NCI-H2081 treated with DMSO at 0.1 percent for 48 hours (cell line): ENCODE data around the gene PLET1.
A peak's percentile ranks its signal among the peaks of the same experiment; 100 is the strongest.

Experiments
- DNase-seq: peaks from one replicate; lab custom pipeline; 2025; lab: John Stamatoyannopoulos, UW

The PLET1 gene

DNA sequence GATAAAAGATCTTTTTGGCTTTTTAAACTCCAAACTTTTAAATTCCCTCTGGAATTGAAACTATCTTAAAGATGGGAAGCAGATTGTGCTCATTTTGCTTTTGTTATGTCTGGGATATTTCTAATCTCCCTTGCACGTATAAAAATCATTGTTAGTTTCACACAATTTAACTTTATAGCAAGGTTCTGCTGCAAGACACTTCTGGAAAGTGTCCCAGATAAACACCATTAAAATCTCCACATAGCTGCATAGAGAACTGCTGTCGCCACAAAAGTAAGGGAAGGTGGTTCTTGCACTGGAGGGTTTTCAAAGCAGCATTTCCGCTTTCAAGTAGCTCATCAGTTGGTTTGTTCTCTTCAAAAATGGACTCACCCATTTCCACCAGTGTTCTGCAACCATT, 22.6 kb downstream of the PLET1 start:
- DNase-seq = no peak

DNA sequence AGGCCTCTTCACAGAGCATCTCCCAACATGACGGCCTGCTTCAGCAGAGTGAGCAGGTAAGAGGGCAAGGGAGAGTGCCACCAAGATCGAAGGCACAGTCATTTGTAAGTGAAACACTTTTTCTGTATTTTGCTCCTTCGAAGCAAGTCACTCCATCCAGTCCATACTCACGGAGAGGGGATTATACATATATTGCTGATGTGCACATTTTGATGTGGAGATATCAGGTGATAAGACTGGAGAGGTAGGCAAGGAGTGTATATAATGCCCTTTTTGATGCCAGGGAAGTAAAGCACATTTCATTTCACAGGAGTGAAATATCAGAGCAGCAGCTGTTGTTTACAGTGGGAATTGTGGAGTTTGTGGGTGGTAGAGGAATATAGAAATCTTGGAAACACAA, 23.2 kb downstream of the PLET1 start:
- DNase-seq = no peak

DNA sequence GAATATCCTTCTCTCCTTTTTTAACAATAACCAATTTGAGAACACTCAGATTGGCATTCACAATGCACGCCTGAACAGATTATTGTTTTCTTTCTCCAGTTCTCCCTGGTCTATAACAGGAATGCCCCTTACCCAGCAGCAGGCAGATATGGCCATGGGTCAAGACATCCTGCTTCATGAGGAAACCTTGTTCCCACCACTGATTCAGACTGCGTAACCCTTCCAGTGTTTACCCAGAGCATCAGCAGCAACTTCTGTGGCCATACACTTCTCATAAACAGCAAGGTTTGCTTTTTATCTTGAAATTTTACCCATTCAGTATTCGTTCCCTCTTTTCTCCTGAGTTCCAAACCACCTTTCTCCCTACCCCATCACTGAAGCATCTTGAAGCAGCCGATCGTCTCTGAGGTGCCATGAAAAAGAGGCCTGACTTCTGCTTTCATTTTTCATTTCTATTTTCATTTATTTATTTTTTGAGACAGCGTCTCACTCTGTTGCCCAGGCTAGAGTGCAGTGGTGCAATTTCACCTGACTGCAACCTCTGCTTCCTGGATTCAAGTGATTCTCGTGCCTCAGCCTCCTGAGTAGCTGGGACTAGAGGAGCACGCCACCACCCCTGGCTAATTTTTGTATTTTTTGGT, 24.8 kb downstream of the PLET1 start:
- no peak for DNase-seq

DNA sequence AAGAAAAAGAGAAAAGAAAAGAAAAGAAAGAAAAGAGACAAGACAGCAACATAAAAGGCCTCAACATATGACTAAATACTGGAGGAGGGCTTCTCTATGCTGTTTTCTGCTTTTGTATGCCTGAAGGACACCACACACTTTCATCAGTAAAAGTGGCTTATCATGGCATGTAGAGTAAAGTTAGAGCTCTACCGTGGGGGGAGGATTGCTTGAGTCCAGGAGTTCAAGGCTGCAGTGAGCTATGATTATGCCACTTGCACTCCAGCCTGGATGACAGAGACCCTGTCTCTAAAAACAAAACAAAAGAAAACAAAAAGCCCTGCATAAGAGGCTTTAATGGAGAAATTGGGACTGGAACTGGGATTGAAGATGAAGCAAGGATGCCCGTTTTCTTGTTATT, 28.7 kb downstream of the PLET1 start:
- no peak for DNase-seq

DNA sequence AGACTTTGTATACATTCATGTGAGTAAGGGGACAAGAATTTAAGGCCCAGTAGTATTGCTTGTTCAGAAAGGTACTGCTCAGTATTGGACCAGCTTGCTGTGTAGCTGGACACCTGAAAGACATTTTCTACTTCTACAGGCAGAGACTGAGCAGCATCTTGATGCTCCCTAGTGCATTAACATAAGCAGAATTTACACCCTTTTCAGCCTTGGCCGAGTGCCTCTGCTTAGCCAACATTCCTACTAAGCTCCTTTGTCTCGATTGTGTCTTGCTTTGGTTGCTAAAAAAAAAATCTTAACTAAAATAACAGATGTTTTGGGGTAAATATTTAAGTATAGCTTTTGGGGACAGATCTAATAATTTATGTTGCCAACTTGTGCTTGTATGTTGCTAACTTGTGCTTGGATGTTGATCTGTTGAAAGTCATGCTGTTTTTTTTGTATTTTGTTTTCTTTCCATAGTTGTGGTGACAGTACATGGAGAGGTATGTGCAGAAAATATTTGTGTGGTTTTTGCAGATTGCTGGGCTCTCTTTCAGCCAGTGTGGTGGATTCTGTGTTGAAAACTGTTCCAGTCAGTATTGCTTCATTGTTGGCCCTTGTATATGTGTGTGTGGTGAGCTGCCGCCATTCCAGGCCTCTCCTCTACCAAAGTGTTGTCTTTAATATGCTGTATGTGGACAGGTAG, 30.8 kb downstream of the PLET1 start:
- no peak for DNase-seq

DNA sequence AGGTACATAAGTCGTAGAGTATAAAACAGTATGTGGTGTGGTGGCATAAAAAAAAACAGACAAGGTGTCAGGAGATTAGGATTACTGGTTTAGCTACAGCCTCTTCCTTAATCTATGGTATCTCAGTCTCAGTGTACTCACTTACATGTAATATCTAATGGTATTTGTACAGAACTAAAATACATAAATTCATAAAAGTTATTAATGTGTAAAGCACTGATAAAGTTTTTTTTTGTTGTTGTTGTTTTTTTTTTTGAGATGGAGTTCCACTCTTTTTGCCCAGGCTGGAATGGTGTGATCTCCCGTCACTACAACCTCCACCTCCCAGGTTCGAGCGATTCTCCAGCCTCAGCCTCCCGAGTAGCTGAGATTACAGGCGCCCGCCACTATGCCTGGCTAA, 31.5 kb downstream of the PLET1 start:
- no peak for DNase-seq

DNA sequence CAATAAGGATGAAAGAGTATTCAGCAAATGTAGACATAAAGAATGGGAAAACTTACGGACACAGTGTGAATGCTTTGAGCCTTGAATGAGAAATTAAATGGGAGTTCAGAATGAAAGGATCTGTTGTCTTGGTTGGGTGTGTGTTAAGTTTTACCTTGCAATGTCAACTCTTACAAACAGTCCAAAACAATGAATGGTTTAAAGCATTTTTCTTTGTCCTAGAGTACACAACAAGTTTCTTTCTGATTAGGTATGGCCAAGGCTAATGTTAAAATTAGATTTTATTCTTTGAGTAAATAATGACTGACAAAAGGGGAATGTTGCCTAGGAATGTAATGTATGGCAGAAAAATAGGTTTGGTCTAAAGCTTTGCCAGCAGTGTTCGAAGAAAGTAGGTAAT, 32.0 kb downstream of the PLET1 start:
- DNase-seq = no peak

DNA sequence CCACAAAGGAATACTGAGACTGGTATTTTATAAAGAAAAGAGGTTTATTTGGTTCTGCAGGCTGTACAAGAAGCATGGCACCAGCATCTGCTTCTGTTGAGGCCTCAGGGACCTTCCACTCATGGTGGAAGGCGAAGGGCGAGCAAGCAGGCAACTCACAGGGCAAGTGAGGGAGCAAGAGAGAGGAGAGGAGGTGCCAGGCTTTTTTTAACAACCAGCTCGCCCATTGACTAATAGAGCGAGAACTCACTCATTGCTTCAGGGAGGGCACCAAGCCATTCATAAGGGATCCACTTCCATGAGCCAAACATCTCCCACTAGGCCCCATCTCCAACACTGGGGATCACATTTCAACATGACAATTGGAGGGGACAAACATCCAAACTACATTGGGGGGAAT, 33.2 kb downstream of the PLET1 start:
- no peak for DNase-seq

DNA sequence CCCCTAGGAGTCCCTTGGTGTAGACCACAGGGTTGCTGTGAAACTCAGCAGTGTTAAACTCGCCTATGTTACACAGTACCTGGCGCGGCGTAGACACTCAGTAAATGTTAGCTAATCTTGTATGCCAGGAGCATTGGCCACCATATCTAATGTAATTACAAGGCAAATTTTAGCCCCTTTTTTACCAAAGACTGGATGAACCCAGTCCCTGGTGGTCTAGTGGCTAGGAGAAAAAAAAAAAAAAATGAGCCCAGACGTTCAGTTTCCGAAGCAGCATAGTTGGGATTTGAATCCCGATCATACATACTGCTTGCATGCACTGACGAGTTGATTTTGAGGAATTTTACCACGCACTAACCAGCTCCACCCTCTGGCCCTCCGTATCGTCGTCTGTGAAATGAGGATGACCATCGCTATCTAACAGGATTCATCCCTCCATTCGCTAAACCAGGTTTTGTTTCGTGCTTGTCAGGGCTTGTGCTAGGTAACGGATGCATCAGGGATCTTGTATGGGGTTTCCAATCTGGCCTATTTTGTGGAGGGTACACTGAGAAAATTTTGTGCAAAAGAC, 33.7 kb downstream of the PLET1 start:
- no peak for DNase-seq

DNA sequence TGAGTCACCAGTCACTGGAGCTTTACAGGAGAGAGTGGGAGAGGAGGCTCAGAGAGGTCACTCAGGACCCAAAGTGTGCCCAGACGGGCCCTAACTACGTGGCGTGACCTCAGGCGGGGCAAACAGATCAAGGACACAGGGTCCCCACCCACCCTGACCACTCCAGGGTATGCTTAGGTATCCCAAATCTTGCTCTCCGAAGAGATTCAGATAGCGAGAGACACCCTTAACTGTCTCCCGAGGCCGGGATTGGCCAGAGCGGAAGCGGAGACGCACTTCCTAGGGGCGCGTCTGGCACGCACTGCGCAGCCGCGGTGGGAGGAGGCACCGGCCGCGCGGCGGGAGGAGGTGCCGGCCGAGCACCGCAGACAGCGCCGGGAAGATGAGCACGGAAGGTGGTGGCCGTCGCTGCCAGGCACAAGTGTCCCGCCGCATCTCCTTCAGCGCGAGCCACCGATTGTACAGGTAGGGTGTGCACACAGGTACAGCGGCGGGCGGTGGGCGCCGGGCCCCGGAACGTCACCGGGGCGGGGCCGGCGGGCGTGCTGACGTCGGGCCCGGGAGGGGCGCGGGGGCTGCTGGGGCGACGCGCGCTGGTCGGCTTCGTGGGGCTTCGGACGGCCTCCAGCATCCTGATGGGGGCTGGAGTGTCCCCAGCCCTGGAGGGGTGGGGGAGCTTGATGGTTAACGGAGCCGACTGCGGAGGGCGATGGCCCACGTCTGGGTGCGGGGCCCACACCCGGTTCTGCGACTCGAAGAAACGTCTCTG, 34.4 kb downstream of the PLET1 start, which contains the start of gene PTS:
Gene PTS, plus strand, starts transcription at position 367 of the 769 bp plus-strand sequence. Its CDS starts 16 bp downstream, at position 383.
- peak; percentile 48 for DNase-seq

DNA sequence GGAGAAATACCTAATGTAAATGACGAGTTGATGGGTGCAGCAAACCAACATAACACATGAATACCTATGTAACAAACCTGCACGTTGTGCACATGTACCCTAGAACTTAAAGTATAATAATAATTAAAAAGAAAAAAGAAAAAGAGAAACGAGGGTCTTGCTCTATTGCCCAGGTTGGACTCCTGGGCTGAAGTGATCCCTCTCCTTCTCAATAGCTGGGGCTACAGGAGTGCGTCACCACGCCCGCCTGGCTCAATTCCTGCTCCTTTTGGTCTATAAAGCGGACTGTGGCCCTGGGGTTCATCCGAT, 35.0 kb downstream of the PLET1 start:
- no peak for DNase-seq

DNA sequence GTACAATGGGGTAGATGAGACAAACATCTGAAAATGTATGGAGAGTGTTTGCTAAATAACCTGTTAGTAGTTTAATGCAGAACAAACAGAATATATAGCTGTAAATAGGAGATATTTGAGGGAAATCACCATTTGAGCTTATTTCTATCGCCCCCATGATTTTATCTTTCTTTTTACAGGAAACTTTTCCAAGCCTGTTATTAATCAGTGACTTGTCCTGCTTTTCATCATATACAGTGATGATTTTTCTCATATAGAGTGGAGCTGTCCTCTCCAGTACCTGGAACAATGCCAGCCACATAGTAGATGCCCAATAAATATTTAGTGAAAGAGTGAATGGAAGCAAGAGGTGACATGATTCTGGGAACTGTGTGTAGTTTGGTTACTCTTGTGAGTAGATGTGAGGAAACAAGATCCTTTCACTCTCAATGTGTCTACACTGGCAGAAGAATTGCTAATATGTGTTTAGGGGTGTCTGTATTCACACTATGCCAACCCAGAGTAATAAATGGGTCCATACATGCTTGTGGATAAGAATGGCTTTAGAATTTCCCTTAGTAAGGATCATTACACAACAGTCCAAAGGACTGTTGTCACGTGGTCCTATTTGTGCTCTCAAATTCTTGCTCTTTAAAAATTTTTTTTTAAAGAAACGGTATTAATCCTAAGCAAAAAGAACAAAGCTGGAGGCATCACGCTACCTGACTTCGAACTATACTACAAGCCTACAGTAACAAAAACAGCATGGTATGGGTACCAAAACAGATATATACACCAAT, 36.7 kb downstream of the PLET1 start:
- no peak for DNase-seq

DNA sequence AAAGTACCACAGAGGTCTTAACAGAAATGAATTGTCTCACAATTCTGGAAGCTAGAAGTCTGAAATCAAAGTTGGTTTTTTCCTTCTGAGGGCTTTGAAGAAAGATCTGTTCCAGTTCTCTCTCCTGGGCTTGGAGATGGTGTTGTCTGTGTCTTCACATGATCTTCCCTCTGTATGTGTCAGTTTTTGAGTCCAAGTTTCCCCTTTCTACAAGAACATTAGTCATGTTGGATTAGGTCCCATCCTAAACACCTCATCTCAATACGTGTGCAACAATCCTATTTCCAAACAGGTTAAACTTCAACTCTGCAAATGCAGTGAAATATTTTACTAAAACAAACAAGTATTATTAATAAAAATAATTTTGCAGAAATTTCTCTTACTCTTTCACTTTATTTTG, 37.5 kb downstream of the PLET1 start:
- no peak for DNase-seq

DNA sequence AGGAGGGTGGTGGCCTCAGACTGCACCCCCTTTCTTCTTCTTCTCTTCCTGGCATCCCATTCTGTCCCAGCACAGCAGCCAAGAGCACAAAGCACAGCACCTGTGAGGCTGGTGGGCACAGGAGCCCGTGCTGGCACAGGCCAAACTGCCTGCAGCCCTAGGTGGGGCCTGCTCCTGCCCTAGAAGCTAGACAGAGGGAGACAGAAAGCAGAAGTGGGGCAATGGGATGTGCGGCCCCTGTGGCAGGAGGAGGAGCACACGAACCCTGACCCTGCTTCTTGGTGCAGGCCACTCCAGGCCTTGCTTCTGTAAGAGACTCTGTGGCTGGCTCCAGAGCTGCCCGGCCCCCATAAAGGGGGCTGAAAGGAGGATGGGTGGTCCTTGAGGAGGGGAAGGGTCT, 38.4 kb downstream of the PLET1 start:
- DNase-seq = no peak

DNA sequence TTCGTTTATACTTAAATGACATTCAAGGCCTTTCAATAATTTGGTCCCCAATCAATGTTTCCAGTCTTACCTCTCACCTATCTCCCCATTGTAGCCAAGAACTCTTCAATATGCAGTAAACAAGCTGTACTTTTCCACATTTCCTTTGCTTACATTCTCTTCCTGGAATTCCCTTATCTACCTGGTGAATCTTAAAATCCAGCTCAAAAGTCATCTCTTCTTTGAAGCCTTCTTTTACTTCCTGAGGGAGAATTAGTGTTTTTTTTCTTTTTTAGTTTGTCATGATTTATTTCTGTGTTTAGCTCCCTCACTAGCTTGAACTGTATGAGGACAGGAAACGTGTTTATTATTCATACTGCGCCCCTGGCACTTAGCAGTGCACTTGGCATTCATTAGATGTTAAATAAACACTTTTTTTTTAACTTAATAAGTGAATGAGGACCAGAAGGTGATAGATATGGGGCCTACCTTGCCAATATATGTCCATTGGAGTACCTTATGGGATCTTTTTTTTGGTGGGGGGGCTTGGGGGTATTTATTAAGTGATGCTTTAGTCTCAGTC, 39.3 kb downstream of the PLET1 start:
- DNase-seq = no peak

DNA sequence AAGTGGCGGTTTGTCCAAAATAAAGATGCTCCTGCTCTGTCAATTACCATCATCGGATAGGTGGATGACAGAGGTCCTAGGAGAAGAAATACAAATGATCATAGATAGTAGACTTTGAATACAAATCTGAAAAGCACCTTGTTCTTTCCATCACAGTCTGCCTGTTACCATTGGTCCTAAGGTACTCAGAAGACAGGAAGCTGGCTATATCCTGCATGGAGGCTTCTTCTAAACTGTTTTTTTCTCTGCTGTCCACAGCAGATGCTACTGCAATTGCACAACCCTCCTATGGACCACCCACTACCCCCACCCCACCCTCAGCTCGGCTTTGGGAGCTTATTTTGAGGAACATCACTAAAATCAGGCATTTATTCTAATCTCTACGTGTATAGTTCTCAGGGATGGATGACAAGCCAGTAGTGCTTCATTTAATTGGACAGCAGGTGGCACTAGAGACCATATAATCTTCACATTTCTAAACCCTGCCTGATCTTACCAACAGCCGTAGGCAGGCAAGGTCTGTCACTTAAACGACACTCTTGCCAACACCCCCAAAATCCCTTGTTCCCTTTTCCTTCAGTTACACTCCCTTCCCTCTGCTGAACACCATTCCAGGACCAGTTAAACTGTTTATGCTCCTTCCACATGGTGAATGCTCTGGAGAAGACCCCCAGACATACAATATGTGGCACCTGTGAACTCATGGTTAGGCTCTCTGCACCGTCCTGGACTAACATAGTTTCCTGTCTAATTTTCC, 41.0 kb downstream of the PLET1 start:
- DNase-seq = peak; percentile 48

DNA sequence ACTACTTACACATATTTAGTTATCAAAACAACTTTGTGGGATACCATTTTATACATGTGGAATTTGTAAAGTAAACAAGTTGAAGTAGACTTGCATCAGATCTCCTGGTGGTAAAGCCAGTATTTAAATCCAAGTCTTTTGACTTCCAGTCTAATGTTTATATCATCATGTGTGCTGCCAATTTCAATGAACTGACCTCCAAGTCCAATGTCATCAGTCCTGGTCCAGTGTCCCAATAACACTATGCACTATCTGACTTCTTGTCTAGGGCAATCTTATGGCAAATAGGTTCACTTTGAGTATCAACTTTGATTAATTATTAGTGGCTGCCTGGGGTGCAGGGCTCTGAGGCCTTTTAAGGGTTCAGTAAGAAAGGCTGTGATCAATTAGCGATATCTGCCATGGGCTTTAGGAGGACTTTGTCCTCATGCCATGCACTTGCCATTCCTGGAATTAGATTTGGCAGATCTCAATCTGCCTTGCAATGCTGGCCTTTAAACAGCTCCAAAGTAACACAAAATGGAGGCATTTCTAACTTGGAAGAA, 44.0 kb downstream of the PLET1 start:
- DNase-seq = no peak

DNA sequence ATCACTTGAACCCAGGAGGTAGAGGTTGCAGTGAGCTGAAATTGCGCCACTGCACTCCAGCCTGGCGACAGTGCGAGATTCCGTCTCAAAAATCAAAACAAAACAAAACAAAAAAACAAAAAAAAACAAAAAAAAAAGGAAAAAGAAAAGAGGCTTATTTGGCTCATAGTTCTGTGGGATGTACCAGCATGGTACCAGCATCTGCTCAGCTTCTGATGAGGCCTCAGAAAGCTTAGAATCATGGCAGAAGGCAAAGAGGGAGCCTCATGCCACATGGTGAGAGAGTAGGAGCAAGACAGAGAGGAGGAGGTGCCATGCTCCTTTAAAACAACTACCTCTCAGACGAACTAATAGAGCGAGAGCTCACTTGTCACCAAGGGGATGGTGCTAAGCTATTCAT, 45.0 kb downstream of the PLET1 start:
- no peak for DNase-seq

DNA sequence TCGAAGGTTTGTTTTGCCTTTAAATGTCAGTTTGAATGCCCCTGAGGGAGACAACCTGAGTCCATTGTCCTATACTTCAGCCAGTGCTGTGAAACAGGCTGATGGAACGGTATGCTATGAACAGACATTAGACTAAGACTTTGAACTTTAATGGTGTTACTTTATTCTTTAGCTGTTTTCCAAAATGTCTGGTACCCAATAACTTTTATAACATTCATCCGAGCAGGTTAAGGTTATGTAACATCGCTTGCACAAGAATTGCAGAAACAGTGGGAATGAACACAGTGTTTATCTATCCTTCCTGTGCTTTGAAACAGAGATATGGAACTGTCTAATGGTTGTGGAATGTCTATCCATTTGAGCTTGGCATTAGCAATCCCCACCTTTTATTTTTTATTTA, 46.9 kb downstream of the PLET1 start:
- DNase-seq = no peak

DNA sequence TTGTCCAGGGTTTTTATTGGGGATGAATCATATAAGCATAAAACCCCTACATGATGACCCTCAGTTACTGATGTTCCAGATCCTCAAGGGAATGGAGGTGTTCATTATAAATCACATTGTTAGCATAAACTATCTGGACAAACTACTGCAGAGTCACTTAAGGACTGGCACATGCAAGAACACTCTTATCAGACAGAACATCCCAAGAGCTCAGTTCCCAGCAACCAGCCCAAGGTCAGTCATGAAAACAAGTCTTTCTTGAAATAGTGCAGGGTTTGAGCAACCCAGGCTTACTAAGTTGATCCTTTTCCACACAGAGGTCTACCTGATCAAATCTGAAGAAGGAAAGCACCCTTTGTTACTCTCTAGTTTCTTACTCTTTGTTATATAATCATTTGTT, 48.0 kb downstream of the PLET1 start:
- DNase-seq = no peak

DNA sequence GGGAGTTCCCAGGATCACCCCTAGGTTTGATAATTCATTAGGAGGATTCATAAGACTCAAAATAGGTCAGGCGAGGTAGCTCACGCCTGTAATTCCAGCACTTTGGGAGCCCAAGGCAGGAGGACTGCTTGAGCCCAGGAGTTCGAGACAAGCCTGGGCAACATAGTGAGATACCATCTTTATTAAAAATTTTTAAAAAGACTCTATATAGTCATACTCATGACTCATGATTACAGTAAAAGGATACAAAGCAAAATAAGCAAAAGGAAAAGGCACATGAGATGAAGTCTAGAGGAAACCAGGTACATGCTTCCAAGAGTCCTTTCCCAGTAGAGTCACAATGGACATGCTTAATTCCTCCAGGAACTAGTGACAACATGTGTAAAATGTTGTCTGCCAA, 48.4 kb downstream of the PLET1 start:
- DNase-seq = no peak
